Activated CD4-positive, alpha-beta T cell treated with anti-CD3 and anti-CD28 coated beads, Interleukin-10, Interleukin-2, amounts not matched to agents 100 ng/mL and 50 ng/mL, durations not matched to agents 16 hours and 8 hours (primary cell): ENCODE data around the gene PCDHGC4.

Experiments used
- DNase-seq: peaks from one replicate; pipeline ENCODE4 v3.0.0-alpha.2; 2020

Gene PCDHGC4

GRCh38 chr5:141490771-141491170 lies 5.9 kb downstream of the PCDHGC4 start:
- no peak for DNase-seq

DNA sequence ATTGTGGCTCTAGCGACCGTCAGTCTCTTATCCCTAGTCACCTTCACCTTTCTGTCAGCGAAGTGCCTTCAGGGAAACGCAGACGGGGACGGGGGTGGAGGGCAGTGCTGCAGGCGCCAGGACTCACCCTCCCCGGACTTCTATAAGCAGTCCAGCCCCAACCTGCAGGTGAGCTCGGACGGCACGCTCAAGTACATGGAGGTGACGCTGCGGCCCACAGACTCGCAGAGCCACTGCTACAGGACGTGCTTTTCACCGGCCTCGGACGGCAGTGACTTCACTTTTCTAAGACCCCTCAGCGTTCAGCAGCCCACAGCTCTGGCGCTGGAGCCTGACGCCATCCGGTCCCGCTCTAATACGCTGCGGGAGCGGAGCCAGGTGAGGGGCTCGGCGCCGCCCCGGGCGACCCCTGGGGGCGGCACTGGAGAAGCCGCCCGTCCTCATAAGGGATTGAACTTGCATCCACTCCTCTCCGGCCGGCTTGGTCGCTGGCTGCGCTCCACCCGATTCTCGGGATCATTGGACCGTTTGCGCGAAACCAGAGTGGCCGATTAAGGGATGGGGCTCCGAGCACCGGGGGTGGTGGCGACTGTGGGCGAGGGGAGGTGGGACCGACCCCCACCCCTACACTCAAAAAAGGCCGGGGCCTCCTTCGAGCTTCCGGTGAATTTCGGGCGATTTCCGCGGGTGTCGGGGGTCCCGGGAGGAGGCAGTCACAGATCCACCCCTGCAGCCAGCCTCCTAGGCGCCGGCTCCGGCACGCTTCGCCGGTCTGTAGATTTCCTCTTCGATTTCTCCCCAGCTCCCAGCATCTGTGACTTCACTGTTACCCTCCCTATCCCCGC lies 6.7 kb downstream of the PCDHGC4 start:
- no peak for DNase-seq

GRCh38 chr5:141492168-141492885 lies 7.5 kb downstream of the PCDHGC4 start:
- no peak for DNase-seq

DNA sequence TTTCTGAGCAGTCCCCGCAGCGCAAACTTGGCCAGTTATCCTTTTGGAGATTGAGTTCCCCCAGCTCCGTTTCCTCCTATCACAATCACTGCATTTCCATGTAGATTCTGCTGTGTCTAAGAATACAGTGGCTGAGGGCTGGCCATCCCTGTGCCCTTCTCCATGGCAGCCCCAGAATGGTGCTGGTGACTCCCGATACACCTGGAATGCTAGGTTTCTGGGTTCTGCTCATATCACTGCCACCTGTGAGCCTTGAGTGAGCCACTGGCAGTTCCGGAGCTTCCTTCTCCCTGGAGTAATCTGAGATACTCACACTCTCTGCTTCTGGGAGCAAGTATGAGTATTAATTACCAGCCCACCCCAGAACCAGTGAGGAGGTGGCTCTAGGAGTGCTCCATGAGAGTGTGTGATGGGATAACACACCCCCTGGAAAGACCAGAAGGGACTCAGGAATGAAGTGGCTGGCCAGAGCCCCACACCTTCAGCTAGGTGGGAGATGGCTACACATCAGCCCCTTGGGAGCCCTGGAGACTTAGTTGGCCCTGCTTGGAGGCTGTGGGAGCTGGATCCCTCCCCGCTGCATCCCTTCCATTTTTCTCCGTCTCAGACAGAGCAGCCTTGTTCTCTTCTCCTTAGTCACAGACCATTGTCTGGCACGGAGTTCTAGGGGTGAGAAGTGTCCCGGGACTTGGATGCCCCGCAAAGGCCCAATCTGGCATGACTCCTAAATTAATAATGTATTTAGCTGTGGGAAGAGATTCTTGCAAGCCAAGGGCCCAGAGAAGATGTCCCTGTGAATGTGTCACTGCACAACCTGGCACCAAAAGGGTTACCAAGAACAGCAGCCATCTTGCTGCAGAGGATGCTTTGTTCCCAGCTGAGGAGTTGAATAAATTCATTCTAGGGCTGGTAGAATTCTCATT lies 8.9 kb downstream of the PCDHGC4 start:
- DNase-seq, result no peak

DNA sequence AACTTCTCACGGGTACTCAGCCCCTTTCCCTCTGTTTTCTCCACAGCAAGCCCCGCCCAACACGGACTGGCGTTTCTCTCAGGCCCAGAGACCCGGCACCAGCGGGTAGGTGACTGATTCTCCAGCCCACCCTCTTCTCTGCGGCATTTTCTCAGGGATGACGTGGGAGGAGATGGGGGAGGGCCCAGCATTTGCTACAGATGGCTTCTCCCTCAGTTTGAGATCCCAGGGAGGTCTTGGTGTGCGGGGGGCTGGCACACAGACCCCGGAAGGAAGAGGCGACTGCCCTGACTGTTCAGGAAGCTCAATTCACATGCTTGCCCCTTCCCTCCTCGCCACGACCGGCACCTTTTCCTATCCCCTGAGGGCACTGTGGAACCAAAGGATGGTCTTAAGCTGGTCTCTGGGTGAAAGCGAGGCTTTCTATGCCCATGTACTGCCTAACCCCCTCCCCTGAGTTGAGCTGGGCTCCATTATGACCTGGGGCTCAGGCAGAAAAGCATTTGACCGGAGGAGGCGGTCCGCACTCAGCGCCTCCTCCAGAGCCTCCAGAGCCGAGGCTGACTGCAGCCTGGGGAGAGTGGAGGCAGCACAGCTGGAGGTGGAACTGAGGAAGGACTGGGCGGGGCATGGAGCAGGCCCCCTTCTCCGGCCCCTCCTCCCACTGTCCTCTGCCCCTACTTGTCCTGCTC lies 10.1 kb downstream of the PCDHGC4 start:
- DNase-seq, result no peak

DNA sequence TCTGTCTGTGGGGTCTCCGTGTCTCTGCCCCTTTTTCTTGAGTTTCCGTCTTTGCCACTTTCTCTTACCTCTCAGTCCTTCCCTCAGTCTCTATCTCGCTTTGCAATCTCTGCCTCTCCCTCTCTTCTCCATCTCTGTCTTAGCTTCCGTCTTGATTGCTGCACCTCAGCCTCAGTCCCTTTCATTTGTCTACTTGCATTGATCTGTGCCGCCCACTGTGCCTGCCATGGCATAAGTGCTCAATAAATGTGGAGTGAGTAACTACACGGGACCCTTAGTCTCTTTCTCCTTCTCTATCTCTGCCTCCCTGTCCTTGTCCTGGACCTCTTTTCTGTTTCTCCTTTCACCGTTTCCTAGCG lies 10.6 kb downstream of the PCDHGC4 start:
- DNase-seq, result no peak

DNA sequence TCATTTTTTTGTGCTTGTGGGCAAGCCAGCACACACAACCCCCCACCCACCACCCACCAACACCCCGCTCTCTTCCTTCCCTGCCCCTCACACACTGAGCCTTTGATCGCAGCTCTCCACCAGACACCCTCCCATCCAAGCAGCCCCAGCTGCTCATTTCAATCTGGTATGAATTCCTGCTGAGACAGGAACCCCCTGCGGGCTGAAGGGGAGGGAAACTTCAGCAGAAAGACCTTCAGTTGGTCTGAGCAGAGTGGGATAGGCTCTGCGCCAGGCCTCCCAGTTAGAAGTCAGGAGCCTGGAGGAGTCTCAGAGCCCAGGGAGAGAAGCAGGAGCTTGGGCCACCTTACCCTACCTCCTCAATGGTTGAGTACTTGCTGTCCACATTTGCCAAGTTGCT lies 11.2 kb downstream of the PCDHGC4 start:
- no peak for DNase-seq

DNA sequence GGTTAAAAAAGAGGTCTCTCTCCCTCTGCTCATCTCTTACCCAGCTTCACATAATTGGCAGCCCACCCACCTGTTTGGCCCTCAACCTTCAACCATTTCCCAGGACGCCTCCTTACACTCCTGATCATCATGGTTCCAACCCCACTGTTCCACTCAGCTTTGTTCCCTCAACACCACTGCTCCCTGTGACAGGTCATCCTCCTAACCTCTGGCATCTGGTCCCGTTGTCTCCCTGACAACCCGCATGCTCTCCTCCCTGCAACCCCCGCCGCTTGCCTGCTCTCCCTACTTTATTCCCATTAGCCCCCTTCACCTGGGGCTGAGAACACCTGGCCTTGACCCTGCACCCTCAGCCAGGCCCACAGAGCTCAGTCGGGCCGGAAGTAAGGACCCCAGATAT lies 16.9 kb downstream of the PCDHGC4 start:
- DNase-seq, result no peak

DNA sequence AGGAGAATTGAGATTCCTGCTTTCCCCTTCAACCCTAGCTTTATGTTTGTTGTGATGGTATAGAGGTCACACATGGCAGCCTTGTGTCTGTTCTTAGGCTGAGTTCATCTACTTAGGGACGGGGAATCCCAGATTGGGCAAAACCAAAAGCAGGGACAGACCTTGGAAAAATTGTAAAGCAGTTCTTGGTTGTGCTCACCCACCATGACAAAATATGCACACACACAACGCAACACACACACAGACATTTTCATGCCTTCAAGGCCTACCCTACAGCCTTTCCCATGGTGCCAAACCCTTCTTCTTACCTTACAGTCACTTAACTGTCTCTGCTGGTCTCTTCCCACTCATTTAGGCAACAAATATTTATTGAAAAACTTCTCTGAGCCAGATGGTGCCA lies 18.9 kb downstream of the PCDHGC4 start:
- DNase-seq, result no peak

DNA sequence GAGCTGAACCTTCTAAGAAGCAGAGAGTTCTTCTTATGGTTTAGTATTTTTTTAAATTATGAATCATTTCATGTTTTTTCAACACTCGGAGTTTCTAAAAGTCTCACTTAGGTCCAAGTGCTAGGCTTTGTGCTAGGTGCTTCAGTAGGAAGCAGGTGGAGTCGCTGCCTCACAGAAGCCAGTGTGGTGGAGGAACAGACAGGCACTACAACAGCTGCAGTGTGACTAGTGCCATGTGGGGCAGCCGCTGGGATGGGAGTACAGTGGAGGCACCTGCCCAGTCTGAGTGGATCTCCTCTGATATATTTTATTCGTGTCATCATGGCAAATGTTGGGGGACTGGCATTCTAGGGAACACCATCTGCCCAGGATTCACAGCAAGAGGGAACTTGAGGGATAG lies 19.4 kb downstream of the PCDHGC4 start:
- no peak for DNase-seq

GRCh38 chr5:141506381-141507155 lies 21.7 kb downstream of the PCDHGC4 start:
- DNase-seq, result no peak

- DNase-seq, result no peak
Measured at GRCh38 chr5:141507387-141508091, 22.7 kb downstream of the PCDHGC4 start.

DNA sequence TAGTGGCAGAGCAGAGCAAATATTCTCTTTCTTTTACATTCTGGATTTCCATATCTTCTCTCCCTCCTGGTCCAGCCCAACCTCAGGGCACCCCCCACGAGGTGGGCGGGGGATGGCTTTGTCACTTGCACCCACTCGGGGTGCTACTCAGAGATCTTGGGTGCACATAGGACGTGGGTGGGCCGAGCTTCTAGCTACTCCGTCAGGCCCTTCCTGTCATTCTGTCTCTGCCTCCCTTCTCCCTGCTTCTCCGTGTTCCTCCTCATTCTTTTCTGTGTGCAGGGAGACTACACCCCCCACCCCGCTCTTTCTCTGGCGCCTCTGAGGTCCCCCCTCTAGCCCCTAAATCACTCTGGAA lies 23.6 kb downstream of the PCDHGC4 start:
- no peak for DNase-seq

DNA sequence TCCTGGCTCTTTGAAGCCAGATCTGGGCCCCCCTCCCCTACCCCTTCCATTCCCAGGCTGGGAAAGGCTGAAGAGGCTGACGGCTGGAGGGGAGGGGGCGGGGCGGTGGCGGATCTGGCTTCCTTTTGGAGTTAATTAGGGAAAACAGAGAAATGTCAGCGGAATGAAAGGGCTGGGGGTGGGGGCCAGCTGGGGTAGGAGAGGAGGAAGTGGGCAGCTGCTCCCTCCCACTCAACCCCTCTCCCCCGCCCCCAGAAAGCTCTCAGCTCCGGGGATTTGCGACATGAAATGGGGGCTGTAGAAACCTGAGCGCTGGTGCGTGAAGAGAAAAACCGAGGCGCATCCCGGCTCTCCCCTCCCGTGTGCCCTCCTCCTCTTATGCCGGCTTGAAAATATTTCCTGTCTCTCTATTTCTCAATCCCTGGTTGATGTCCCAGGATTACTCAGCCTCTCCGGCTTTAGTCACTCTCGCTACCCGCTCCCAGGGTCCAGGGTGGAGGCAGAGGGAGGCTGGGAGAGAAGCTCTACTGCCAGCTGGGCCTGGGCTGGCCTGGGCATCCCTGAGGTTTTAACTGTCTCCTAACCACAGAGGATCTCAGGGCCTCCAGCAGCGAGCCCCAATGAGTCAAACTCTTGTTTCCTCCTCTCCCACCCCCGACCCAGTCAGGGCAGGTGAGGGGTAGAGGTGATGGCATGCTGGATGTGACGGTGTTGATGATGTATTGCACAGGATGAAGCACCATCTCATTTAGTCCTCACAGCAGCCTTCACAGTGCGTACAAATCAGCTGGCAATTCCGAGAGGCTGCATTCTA lies 24.2 kb downstream of the PCDHGC4 start:
- DNase-seq, result no peak

GRCh38 chr5:141510160-141510559 lies 25.3 kb downstream of the PCDHGC4 start:
- DNase-seq, result no peak

- DNase-seq, result no peak
Measured at GRCh38 chr5:141510850-141511601, 26.2 kb downstream of the PCDHGC4 start.

DNA sequence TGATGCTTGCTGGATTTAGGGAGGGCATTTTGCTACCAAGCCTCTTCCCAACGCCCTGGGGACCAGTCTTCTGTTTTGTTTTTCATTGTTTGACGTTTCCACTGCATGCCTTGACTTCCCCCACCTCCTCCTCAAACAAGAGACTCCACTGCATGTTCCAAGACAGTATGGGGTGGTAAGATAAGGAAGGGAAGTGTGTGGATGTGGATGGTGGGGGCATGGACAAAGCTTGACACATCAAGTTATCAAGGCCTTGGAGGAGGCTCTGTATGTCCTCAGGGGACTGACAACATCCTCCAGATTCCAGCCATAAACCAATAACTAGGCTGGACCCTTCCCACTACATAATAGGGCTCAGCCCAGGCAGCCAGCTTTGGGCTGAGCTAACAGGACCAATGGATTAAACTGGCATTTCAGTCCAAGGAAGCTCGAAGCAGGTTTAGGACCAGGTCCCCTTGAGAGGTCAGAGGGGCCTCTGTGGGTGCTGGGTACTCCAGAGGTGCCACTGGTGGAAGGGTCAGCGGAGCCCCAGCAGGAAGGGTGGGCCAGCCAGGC lies 27.0 kb downstream of the PCDHGC4 start:
- DNase-seq, result no peak

DNA sequence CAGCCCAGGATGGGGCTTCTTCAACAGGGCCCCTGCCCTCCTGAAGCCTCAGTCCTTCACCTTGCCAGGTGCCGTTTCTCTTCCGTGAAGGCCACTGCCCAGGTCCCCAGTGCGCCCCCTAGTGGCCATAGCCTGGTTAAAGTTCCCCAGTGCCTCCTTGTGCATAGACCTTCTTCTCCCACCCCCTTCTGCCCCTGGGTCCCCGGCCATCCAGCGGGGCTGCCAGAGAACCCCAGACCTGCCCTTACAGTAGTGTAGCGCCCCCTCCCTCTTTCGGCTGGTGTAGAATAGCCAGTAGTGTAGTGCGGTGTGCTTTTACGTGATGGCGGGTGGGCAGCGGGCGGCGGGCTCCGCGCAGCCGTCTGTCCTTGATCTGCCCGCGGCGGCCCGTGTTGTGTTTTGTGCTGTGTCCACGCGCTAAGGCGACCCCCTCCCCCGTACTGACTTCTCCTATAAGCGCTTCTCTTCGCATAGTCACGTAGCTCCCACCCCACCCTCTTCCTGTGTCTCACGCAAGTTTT lies 27.6 kb downstream of the PCDHGC4 start:
- peak; percentile 86 for DNase-seq
